Erythroblast (primary cell): ENCODE data around the gene CBLL2.

Experiments
- DNase-seq, 2 experiments: peaks; one replicate each; lab custom pipeline; 2025; lab: John Stamatoyannopoulos, UW
- GATA1 ChIP-seq: IDR thresholded peaks from 2 replicates; pipeline ENCODE4 v1.6.1; 2011; ENCODE audit warnings: low read depth, mild to moderate bottlenecking, control low read depth, low read length, moderate library complexity
- POLR2A ChIP-seq: IDR thresholded peaks from 2 replicates; pipeline ENCODE4 v1.6.1; 2011; ENCODE audit warnings: mild to moderate bottlenecking, low read length

The CBLL2 gene

GRCh38 chrX:22314211-22314610, 41.5 kb downstream of the CBLL2 start:
- TF ChIP-seq POLR2A: no peak
- TF ChIP-seq GATA1: no peak
- DNase-seq: no peak

GRCh38 chrX:22314692-22315091, 42.0 kb downstream of the CBLL2 start:
- TF ChIP-seq GATA1 (no peak), POLR2A (no peak)
- no peak for DNase-seq

- DNase-seq: no peak
- TF ChIP-seq POLR2A: no peak
- TF ChIP-seq GATA1: no peak
Measured at GRCh38 chrX:22315151-22315550, 42.4 kb downstream of the CBLL2 start.

- DNase-seq: no peak
- TF ChIP-seq GATA1 (no peak), POLR2A (no peak)
Measured at GRCh38 chrX:22320236-22320873, 47.6 kb downstream of the CBLL2 start.

- TF ChIP-seq POLR2A (no peak), GATA1 (no peak)
- no peak for DNase-seq
Measured at GRCh38 chrX:22323541-22323940, 50.8 kb downstream of the CBLL2 start.
